ENCODE results near the gene EYS. TPM values are rescaled to one million over a fixed set of nuclear protein-coding genes. Genes with fewer than 3 reads are reported as not detected.

EYS gene
- total and polyA plus RNA-seq, 4 donors = 0.08 to 0.63 (median 0.36) TPM

GRCh38 chr6:63685446-63686379 is 2021.3 kb downstream of the EYS start (continued):
- TF ChIP-seq NR2F2 (IDR thresholded peaks at IDR 0.05) (no peak), HNF4G (IDR thresholded peaks at IDR 0.05) (no peak)

- peaks cover 0 to 13% (median 2%) of the 10 kb centered on the region in 4 donors for H3K4me1 ChIP-seq (ENCODE audit: control insufficient read depth in 4 of 4, insufficient read depth in 4 of 4, low read length in 3 of 4)
- TF ChIP-seq FOXA1 (IDR thresholded peaks at IDR 0.05) (no peak), EGR1 (IDR thresholded peaks at IDR 0.05; ENCODE audit: low read depth in 2 of 2) (no peak), HNF4A (conservative IDR thresholded peaks at IDR 0.05) (no peak), CTCF (IDR thresholded peaks at IDR 0.05; ENCODE audit: low read depth, low read length, missing input control) (no peak), RAD21 (IDR thresholded peaks at IDR 0.05) (no peak), FOXA2 (IDR thresholded peaks at IDR 0.05) (no peak), NR2F2 (IDR thresholded peaks at IDR 0.05) (no peak), RXRA (IDR thresholded peaks at IDR 0.05) (no peak), MAX (IDR thresholded peaks at IDR 0.05) (no peak), SP1 (IDR thresholded peaks at IDR 0.05) (no peak), GABPA (IDR thresholded peaks at IDR 0.05 in 1 of 2, conservative IDR thresholded peaks at IDR 0.05 in 1 of 2) (no peak), YY1 (IDR thresholded peaks at IDR 0.05) (no peak), JUND (IDR thresholded peaks at IDR 0.05) (no peak), TAF1 (conservative IDR thresholded peaks at IDR 0.05) (no peak)
- TF ChIP-seq, protein P1, sequence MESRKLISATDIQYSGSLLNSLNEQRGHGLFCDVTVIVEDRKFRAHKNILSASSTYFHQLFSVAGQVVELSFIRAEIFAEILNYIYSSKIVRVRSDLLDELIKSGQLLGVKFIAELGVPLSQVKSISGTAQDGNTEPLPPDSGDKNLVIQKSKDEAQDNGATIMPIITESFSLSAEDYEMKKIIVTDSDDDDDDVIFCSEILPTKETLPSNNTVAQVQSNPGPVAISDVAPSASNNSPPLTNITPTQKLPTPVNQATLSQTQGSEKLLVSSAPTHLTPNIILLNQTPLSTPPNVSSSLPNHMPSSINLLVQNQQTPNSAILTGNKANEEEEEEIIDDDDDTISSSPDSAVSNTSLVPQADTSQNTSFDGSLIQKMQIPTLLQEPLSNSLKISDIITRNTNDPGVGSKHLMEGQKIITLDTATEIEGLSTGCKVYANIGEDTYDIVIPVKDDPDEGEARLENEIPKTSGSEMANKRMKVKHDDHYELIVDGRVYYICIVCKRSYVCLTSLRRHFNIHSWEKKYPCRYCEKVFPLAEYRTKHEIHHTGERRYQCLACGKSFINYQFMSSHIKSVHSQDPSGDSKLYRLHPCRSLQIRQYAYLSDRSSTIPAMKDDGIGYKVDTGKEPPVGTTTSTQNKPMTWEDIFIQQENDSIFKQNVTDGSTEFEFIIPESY (IDR thresholded peaks at IDR 0.05) = no peak
- TF ChIP-seq, protein P2, sequence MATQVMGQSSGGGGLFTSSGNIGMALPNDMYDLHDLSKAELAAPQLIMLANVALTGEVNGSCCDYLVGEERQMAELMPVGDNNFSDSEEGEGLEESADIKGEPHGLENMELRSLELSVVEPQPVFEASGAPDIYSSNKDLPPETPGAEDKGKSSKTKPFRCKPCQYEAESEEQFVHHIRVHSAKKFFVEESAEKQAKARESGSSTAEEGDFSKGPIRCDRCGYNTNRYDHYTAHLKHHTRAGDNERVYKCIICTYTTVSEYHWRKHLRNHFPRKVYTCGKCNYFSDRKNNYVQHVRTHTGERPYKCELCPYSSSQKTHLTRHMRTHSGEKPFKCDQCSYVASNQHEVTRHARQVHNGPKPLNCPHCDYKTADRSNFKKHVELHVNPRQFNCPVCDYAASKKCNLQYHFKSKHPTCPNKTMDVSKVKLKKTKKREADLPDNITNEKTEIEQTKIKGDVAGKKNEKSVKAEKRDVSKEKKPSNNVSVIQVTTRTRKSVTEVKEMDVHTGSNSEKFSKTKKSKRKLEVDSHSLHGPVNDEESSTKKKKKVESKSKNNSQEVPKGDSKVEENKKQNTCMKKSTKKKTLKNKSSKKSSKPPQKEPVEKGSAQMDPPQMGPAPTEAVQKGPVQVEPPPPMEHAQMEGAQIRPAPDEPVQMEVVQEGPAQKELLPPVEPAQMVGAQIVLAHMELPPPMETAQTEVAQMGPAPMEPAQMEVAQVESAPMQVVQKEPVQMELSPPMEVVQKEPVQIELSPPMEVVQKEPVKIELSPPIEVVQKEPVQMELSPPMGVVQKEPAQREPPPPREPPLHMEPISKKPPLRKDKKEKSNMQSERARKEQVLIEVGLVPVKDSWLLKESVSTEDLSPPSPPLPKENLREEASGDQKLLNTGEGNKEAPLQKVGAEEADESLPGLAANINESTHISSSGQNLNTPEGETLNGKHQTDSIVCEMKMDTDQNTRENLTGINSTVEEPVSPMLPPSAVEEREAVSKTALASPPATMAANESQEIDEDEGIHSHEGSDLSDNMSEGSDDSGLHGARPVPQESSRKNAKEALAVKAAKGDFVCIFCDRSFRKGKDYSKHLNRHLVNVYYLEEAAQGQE (IDR thresholded peaks at IDR 0.05) = no peak
- H3K9ac ChIP-seq (ENCODE audit: low read depth in 1 of 2, low read length in 2 of 2) = no peak overlapping the region
- H3K36me3 ChIP-seq (ENCODE audit: control insufficient read depth in 4 of 4, insufficient read depth in 3 of 4, low read depth in 1 of 4, low read length in 3 of 4) = peaks cover 0 to 9% (median 5%) of the 10 kb centered on the region in 4 donors
- DNase-seq (ENCODE audit: low spot score) = no peak
- no peak overlapping the region for H3K27ac ChIP-seq (ENCODE audit: low read depth in 1 of 2, low read length in 2 of 2)
- 79% methylated on average over 1 of the region's 1 CpG for WGBS
- H3K4me3 ChIP-seq (ENCODE audit: low read depth in 1 of 3, low read length in 3 of 3) = no peak overlapping the region
- H3K27me3 ChIP-seq (ENCODE audit: control insufficient read depth in 4 of 4, insufficient read depth in 4 of 4, low read length in 3 of 4) = no peaks in the 10 kb centered on the region
- no peaks in the 10 kb centered on the region for H3K9me3 ChIP-seq (ENCODE audit: control insufficient read depth in 4 of 4, low read length in 3 of 4)
These were observed 2023.9 kb downstream of the EYS start for GRCh38 chr6:63683071-63683603.
